ENCODE data around the gene DNAJB2. TPM values are rescaled to one million over a fixed set of nuclear protein-coding genes. Genes with fewer than 3 reads are reported as not detected.
A peak's percentile ranks its signal among the peaks of the same experiment; 100 is the strongest.

DNAJB2 gene
- 10 to 100 TPM; 43.8 to 47.5 TPM for total RNA-seq

DNA sequence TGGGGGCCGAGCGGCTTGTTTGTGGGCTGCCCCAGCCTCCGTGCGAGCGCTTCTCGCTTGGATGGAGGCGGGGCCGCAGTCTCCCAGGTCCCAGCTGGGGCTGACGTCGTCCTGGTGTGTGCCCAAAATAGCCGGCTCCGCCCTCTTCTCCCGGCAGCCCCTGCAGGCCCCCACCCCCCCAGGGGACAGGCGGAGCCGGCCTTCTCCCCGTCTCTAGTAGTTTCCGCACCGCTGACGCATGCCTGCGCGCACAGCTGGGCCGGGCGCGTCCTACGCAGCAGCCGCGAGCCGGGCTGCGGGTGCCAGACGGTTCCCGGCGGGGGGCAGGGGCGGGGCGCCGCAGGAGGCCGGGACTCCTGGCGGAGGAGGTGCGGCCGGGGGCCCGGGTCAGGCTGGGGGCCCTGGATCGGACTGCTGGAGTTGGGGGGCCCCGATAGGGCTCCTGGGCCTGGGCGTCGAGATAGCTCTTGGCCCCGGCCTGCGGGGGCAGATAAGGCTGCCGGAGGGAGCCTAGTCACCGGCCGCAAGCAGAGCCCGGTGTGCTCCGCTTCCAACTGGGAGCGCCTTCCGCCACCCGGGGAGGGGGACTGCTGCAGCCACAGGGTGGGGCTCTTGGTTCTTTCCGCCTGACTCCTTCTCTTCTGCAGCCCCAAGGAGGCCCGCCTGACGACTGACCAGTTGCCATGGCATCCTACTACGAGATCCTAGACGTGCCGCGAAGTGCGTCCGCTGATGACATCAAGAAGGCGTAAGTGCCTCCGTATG is at the start of gene DNAJB2:
Gene DNAJB2 (plus strand): TSS at position 216 of the 765 bp plus-strand sequence. CDS start 468 bp downstream, at position 684.
- H3K4me1 Mint-ChIP-seq, result peaks cover 43% of the 10 kb centered on the region
- H3K9me3 Mint-ChIP-seq, result no peaks in the 10 kb centered on the region
- H3K4me3 Mint-ChIP-seq, result peak within 1 kb of the TSS; percentile 91
- peaks cover 16% of the 10 kb centered on the region for H3K36me3 Mint-ChIP-seq
- peak; percentile 100 for DNase-seq
- H3K27ac Mint-ChIP-seq, result peak within 1 kb of the TSS; percentile 97
- H3K27me3 Mint-ChIP-seq, result no peaks in the 10 kb centered on the region

GRCh38 chr2:219230059-219230540 is 49.1 kb upstream of the DNAJB2 start:
- H3K27me3 Mint-ChIP-seq, result no peaks in the 10 kb centered on the region

GRCh38 chr2:219234331-219234730 is 44.8 kb upstream of the DNAJB2 start:
- H3K27ac Mint-ChIP-seq, result no peak overlapping the region

More at GRCh38 chr2:219230059-219230540, 49.1 kb upstream of the DNAJB2 start:
- Mint-ChIP-seq H3K4me1 (peaks cover 36% of the 10 kb centered on the region), H3K36me3 (peaks cover 59% of the 10 kb centered on the region), H3K4me3 (peak overlapping the region; percentile 98), H3K9me3 (no peaks in the 10 kb centered on the region), H3K27ac (peak overlapping the region; percentile 100)
- DNase-seq, result peak; percentile 59

GRCh38 chr2:219243291-219243761 is 35.8 kb upstream of the DNAJB2 start:
- Mint-ChIP-seq H3K4me3 (peak overlapping the region; percentile 72), H3K4me1 (peaks cover 38% of the 10 kb centered on the region), H3K36me3 (peaks cover 18% of the 10 kb centered on the region), H3K9me3 (no peaks in the 10 kb centered on the region), H3K27ac (peak overlapping the region; percentile 22), H3K27me3 (no peaks in the 10 kb centered on the region)
- DNase-seq, result no peak

More at GRCh38 chr2:219234331-219234730, 44.8 kb upstream of the DNAJB2 start:
- H3K27me3 Mint-ChIP-seq, result no peaks in the 10 kb centered on the region
- H3K36me3 Mint-ChIP-seq, result peaks cover 53% of the 10 kb centered on the region
- H3K4me1 Mint-ChIP-seq, result peaks cover 20% of the 10 kb centered on the region
- H3K9me3 Mint-ChIP-seq, result no peaks in the 10 kb centered on the region
- H3K4me3 Mint-ChIP-seq, result no peak overlapping the region
- DNase-seq, result no peak

DNA sequence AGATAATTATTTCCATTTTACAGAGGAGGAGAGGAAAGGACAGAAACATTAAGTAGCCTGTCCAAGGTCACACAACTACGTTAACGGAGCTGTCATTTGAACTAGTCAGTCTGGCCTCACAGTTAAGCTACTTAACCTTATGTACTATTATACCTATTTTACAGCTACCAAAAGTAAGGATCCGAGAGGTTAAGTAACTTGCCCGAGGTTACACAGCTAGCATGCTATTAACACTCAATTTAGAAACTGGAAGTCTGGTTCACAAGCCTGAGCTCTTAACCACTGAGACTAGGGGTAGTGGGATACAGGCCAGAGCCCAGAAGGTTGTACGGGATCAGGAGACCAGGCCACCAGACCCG is 34.4 kb upstream of the DNAJB2 start:
- DNase-seq, result no peak
- Mint-ChIP-seq H3K4me3 (peak overlapping the region; percentile 97), H3K9me3 (no peaks in the 10 kb centered on the region), H3K27me3 (no peaks in the 10 kb centered on the region), H3K27ac (peak overlapping the region; percentile 99), H3K36me3 (peaks cover 28% of the 10 kb centered on the region), H3K4me1 (peaks cover 53% of the 10 kb centered on the region)

DNA sequence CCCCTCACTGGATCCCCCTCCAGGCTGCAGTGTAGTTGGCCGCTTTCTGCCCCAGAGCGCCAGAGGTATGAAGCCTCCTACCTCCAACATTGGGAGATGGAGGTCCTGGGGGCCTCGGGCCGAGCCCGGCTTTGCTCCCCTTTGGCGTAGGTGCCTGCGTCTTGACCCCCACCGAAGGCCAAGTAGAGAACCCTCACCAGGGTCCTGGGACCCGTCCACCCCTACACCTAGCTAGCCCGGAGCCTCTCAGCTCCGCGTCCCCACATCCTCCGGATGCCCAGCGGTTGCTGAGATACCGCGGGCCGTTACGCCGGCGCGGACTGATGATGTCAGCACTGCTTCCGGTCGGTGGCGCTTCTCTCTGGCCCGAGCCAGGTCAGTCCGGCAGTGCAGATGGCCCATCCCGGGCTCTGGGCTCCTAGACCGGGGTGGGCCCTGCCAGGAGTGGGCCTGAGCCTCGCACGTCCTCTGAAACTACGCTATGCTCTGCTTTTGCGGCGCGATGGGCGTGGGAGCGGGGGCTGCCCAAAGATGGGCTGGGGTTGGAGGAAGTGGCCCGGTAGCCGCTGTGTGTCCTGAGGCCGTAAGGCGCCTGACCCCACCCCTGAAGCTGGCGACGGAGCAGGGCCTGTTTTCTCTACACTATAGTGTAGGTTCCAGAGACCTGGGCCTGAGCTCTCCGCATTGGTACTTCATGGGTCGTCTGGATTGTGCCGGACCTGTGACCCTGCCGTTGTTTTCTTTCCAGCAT is 33.8 kb upstream of the DNAJB2 start, which contains the start of the genes GLB1L and STK16:
Gene GLB1L (minus strand): TSS at position 297 of the 751 bp plus-strand sequence. CDS start 1,871 bp downstream, outside the sequence.
Gene STK16 (plus strand): TSS at position 332 of the 751 bp plus-strand sequence. CDS start 521 bp downstream, outside the sequence.
- Mint-ChIP-seq H3K27ac (peak within 1 kb of the TSS; percentile 99), H3K9me3 (no peaks in the 10 kb centered on the region), H3K4me3 (peak within 1 kb of the TSS; percentile 97), H3K4me1 (peaks cover 58% of the 10 kb centered on the region), H3K27me3 (no peaks in the 10 kb centered on the region), H3K36me3 (peaks cover 29% of the 10 kb centered on the region)
- DNase-seq, result peak; percentile 88

- DNase-seq, result no peak
- H3K27me3 Mint-ChIP-seq, result no peaks in the 10 kb centered on the region
- peaks cover 33% of the 10 kb centered on the region for H3K36me3 Mint-ChIP-seq
- peaks cover 64% of the 10 kb centered on the region for H3K4me1 Mint-ChIP-seq
- H3K9me3 Mint-ChIP-seq, result no peaks in the 10 kb centered on the region
- H3K4me3 Mint-ChIP-seq, result peak overlapping the region; percentile 97
- peak overlapping the region; percentile 99 for H3K27ac Mint-ChIP-seq
Measured at GRCh38 chr2:219245899-219246230, 33.3 kb upstream of the DNAJB2 start.

DNA sequence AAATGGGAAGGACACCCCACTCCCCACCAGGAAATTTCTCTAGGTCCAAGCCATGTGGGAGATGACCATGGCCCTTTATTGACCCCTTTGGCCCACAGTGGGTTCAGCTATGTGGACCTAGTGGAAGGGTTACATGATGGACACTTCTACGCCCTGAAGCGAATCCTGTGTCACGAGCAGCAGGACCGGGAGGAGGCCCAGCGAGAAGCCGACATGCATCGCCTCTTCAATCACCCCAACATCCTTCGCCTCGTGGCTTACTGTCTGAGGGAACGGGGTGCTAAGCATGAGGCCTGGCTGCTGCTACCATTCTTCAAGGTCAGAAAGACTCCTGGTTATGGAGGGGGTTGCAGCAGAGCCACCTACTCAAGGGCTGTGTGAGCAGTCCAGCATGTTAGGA is 32.6 kb upstream of the DNAJB2 start:
- no peaks in the 10 kb centered on the region for H3K9me3 Mint-ChIP-seq
- H3K36me3 Mint-ChIP-seq, result peaks cover 40% of the 10 kb centered on the region
- H3K4me3 Mint-ChIP-seq, result peak overlapping the region; percentile 97
- H3K27me3 Mint-ChIP-seq, result no peaks in the 10 kb centered on the region
- no peak for DNase-seq
- peaks cover 71% of the 10 kb centered on the region for H3K4me1 Mint-ChIP-seq
- H3K27ac Mint-ChIP-seq, result peak overlapping the region; percentile 76

- H3K27ac Mint-ChIP-seq, result peak overlapping the region; percentile 76
- no peaks in the 10 kb centered on the region for H3K9me3 Mint-ChIP-seq
- H3K4me3 Mint-ChIP-seq, result peak overlapping the region; percentile 97
- peaks cover 54% of the 10 kb centered on the region for H3K36me3 Mint-ChIP-seq
- peaks cover 78% of the 10 kb centered on the region for H3K4me1 Mint-ChIP-seq
- peak; percentile 61 for DNase-seq
- H3K27me3 Mint-ChIP-seq, result no peaks in the 10 kb centered on the region
Measured at GRCh38 chr2:219247678-219248642, 31.2 kb upstream of the DNAJB2 start.

- Mint-ChIP-seq H3K4me1 (peaks cover 75% of the 10 kb centered on the region), H3K4me3 (peak overlapping the region; percentile 64), H3K36me3 (peaks cover 54% of the 10 kb centered on the region), H3K9me3 (no peaks in the 10 kb centered on the region), H3K27ac (peak overlapping the region; percentile 76), H3K27me3 (no peaks in the 10 kb centered on the region)
- DNase-seq, result no peak
Measured at GRCh38 chr2:219248845-219249202, 30.3 kb upstream of the DNAJB2 start.

DNA sequence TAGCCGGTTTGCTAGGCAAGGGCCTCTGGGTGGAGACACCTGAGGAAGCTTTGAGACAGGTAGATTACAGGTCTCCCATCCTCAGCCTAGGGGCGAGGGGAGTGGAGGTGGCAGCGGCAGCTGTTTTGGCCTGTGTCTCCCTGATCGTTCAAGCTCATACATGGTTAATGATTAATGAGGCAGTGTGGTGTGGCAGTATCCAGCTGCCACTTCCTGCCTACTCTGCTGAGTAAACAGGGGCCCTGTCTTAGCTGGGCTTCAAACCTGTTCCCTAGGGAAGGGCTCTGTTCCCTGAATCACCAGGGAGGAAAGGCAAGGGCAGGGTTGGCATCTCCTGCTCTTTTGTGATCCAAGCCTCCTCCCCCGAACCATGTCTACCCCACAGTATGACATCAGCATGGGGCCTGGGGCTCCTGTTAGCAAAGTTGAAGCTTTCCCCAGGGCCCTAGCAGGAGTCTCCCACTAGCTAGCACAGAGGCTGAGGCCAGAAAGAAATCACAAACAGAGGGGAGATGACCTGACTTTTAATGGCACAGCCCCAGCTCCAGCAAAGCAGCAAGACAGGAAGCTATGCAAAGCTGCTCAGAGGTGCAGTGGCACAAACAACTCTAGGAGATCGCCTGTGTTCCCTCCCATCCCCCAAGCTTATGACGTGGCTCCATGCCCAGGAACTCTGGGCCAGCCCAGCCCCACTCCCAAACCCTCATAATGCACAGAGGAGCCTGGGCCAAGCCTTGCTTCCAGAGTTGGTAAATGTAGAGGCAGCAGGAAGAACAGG is 29.8 kb upstream of the DNAJB2 start:
- Mint-ChIP-seq H3K9me3 (no peaks in the 10 kb centered on the region), H3K27ac (peak overlapping the region; percentile 76), H3K27me3 (no peaks in the 10 kb centered on the region), H3K4me1 (peaks cover 71% of the 10 kb centered on the region), H3K36me3 (peaks cover 54% of the 10 kb centered on the region), H3K4me3 (peak overlapping the region; percentile 64)
- peak; percentile 24 for DNase-seq

GRCh38 chr2:219250049-219250781 is 29.0 kb upstream of the DNAJB2 start:
- H3K4me3 Mint-ChIP-seq, result peak overlapping the region; percentile 64
- peaks cover 54% of the 10 kb centered on the region for H3K36me3 Mint-ChIP-seq

DNA sequence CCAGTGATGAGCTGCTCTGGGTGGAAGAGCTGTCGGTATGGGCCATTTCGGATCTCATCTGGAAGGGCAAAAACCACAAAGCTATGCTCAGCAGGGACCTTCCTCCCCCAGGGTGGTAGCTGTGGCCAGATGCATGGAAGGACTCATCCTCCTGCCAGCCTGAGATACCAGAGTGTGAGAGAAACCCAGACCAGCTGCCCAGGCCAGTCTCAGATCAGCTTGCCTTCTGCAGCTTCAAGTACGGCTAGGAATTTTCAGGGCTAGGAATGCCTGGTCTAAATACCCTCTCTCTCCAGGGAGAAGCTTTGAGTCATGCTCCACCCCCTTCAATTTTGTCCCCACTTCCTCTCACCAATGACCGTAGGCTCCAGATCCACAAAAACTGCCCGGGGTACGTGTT is 27.5 kb upstream of the DNAJB2 start:
- Mint-ChIP-seq H3K9me3 (no peaks in the 10 kb centered on the region), H3K4me1 (peaks cover 66% of the 10 kb centered on the region), H3K27ac (peak overlapping the region; percentile 94), H3K27me3 (no peaks in the 10 kb centered on the region), H3K36me3 (peaks cover 50% of the 10 kb centered on the region), H3K4me3 (peak overlapping the region; percentile 97)
- DNase-seq, result no peak

More at GRCh38 chr2:219250049-219250781, 29.0 kb upstream of the DNAJB2 start:
- no peaks in the 10 kb centered on the region for H3K27me3 Mint-ChIP-seq
- peaks cover 67% of the 10 kb centered on the region for H3K4me1 Mint-ChIP-seq
- peak overlapping the region; percentile 76 for H3K27ac Mint-ChIP-seq
- H3K9me3 Mint-ChIP-seq, result no peaks in the 10 kb centered on the region
- DNase-seq, result no peak
